Hepatocyte (in vitro differentiated cells): ENCODE measurements around the gene KRTAP4-4. TPM values are rescaled to one million over a fixed set of nuclear protein-coding genes. Genes with fewer than 3 reads are reported as not detected.
"Not testable (repeated sequence)": the region's sequence is repeated elsewhere in the genome, so short reads cannot be mapped to it uniquely, and the experiment has no call there.

ENCODE experiments used
- DNase-seq: peaks from one replicate; pipeline ENCODE4 v3.0.0-alpha.2; 2016; ENCODE audit warnings: low spot score
- H2AFZ ChIP-seq: fragments of 200-600 bp; sonication (generic); 2 replicates; pipeline ENCODE4 v1.6.0; 2016; ENCODE audit warnings: antibody characterized with exemption, mild to moderate bottlenecking
- H3K27ac ChIP-seq: fragments of 200-600 bp; sonication (generic); 2 replicates; pipeline ENCODE4 v1.5.1; 2016; ENCODE audit warnings: mild to moderate bottlenecking
- H3K27me3 ChIP-seq: fragments of 200-600 bp; sonication (generic); 2 replicates; pipeline ENCODE4 v1.6.1; 2016
- H3K36me3 ChIP-seq: fragments of 200-600 bp; sonication (generic); replicated peaks from 2 replicates; pipeline ENCODE4 v1.5.1; 2016; ENCODE audit warnings: low read depth; ENCODE audit not compliant: insufficient read depth
- H3K4me1 ChIP-seq: fragments of 200-600 bp; sonication (generic); 2 replicates; pipeline ENCODE4 v1.5.1; 2016; ENCODE audit warnings: mild to moderate bottlenecking, moderate library complexity; ENCODE audit not compliant: insufficient read depth
- H3K4me2 ChIP-seq: fragments of 200-600 bp; sonication (generic); 2 replicates; pipeline ENCODE4 v1.6.0; 2016
- H3K4me3 ChIP-seq: fragments of 200-600 bp; sonication (generic); 2 replicates; pipeline ENCODE4 v1.5.1; 2016; ENCODE audit warnings: mild to moderate bottlenecking
- H3K79me2 ChIP-seq: fragments of 200-600 bp; sonication (generic); 2 replicates; pipeline ENCODE4 v1.6.0; 2017; ENCODE audit warnings: mild to moderate bottlenecking
- H3K9me2 ChIP-seq: fragments of 200-600 bp; sonication (generic); replicated peaks from 2 replicates; pipeline ENCODE4 v1.6.0; 2017; ENCODE audit warnings: mild to moderate bottlenecking; ENCODE audit not compliant: insufficient read depth
- H3K9me3 ChIP-seq: fragments of 200-600 bp; sonication (generic); 2 replicates; pipeline ENCODE4 v1.5.1; 2016; ENCODE audit warnings: low read depth, mild to moderate bottlenecking
- H4K20me1 ChIP-seq: fragments of 200-600 bp; sonication (generic); 2 replicates; pipeline ENCODE4 v1.6.0; 2016; ENCODE audit warnings: mild to moderate bottlenecking; ENCODE audit not compliant: insufficient read depth, poor library complexity, severe bottlenecking
- EZH2 ChIP-seq: fragments of 200-600 bp; sonication (generic); IDR thresholded peaks from 2 replicates; pipeline ENCODE4 v1.6.1; 2016; ENCODE audit warnings: antibody characterized with exemption, mild to moderate bottlenecking, borderline replicate concordance
- EZH2phosphoT487 ChIP-seq: fragments of 200-600 bp; sonication (generic); IDR thresholded peaks from one replicate; pipeline ENCODE4 v1.6.1; 2018; ENCODE audit warnings: antibody characterized with exemption, mild to moderate bottlenecking, low read depth, moderate library complexity; ENCODE audit not compliant: unreplicated experiment, severe bottlenecking
- WGBS: methylation state at CpG from one replicate; pipeline ENCODE4 v1.1.6; 2016; ENCODE audit warnings: low lambda C conversion rate; ENCODE audit errors: missing lambda C conversion rate; 5-methylcytosine and 5-hydroxymethylcytosine counted together
- polyA plus RNA-seq: library from polyadenylated mRNA; unstranded; fragments of >200 nt; fragmentation: Nextera tagmentation; extraction: Ambion mirVana; gene quantifications from 2 replicates; pipeline ENCODE4 v1.2.1, GENCODE V29; 2016
- total RNA-seq: library from RNA; depleted of rRNA; stranded (reverse); fragments of >200 nt; gene quantifications from 2 replicates; pipeline ENCODE4 v1.2.3, GENCODE V29; 2014
- TF ChIP-seq, protein P1 (sequence below): fragments of 200-600 bp; sonication (generic); IDR thresholded peaks from 2 replicates; pipeline ENCODE4 v1.5.1; 2016; ENCODE audit warnings: antibody characterized with exemption, mild to moderate bottlenecking; ENCODE audit not compliant: poor library complexity

KRTAP4-4 gene
- total and polyA plus RNA-seq, 2 experiments from 2014 or later = not detected

DNA sequence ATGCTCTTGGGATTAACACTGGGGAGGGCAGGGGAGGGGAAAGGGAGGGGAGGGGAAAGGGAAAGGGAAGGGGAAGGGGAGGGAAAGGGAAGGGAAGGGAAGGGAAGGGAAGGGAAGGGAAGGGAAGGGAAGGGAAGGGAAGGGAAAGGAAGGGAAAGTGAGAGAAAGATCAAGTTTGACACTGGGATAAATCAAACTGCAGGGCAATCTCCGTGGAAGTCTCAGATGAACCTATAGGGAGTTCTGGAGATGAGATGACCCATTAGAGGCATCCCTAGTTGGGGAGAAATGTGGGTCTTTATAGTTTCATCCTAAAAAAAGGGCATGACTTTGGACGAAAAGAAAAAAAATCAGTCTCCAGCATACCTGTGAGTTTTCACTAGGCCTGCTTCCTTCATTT lies 38.8 kb downstream of the KRTAP4-4 start:
- no peaks in the 10 kb centered on the region for H3K27me3 ChIP-seq
- H3K4me2 ChIP-seq = no peak overlapping the region
- H3K79me2 ChIP-seq = no peaks in the 10 kb centered on the region
- 96% methylated on average over 2 of the region's 2 CpGs for WGBS
- no peaks in the 10 kb centered on the region for H3K4me1 ChIP-seq
- TF ChIP-seq EZH2 (no peak), EZH2phosphoT487 (no peak)
- TF ChIP-seq, protein P1, sequence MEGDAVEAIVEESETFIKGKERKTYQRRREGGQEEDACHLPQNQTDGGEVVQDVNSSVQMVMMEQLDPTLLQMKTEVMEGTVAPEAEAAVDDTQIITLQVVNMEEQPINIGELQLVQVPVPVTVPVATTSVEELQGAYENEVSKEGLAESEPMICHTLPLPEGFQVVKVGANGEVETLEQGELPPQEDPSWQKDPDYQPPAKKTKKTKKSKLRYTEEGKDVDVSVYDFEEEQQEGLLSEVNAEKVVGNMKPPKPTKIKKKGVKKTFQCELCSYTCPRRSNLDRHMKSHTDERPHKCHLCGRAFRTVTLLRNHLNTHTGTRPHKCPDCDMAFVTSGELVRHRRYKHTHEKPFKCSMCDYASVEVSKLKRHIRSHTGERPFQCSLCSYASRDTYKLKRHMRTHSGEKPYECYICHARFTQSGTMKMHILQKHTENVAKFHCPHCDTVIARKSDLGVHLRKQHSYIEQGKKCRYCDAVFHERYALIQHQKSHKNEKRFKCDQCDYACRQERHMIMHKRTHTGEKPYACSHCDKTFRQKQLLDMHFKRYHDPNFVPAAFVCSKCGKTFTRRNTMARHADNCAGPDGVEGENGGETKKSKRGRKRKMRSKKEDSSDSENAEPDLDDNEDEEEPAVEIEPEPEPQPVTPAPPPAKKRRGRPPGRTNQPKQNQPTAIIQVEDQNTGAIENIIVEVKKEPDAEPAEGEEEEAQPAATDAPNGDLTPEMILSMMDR = no peak
- H3K4me3 ChIP-seq = no peak overlapping the region
- H2AFZ ChIP-seq = no peak overlapping the region
- H3K36me3 ChIP-seq = no peaks in the 10 kb centered on the region
- H3K9me2 ChIP-seq = no peaks in the 10 kb centered on the region
- H3K9me3 ChIP-seq = no peaks in the 10 kb centered on the region
- H4K20me1 ChIP-seq = no peaks in the 10 kb centered on the region
- no peak for DNase-seq
- H3K27ac ChIP-seq = no peak overlapping the region

DNA sequence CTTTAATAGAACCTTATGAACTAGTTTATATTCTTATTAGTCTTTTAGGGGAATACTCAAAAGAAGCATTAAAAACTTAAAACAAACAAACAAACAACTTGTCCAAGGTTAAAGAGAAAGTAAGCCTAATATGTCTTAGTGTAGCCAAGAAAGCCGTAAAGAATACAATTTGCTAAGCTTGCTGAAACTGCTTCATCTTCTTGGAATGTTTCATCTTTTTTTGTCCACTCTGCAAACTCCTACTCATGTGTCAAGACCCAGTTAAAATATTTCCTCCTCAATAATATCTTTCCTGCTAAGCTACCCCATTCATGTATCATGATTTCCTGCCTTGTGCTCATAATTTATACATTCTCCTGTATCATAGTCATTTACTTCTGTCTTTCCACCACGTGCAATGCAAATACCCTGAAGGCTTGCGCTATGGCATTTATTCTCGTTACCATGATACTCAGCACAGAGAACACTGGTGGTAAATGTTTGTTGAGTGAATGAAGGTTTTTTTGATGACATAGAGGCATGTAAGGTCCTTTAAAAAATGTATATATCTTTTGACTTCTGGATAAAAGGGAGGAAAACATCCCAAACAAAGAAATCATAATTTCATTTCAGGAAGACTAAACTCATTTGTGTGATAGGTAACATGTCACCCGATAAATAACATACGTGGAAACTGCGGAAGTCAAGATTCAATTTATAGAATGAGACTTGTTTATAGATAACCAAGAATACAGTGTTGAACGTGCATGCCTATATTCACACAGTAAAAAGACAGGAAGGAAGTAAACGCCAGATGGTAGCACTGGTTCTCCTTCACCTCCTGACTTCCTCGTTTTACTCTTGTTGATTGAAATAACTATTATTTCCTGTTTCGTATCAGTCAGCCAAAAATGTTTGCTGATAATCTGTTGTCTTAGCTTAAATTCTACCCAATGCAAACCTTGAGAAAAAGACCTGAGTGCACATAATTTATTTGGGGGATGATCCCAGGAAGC lies 40.6 kb downstream of the KRTAP4-4 start:
- not testable (repeated sequence) for H4K20me1 ChIP-seq, H3K36me3 ChIP-seq, H3K9me3 ChIP-seq, H2AFZ ChIP-seq, H3K4me1 ChIP-seq, H3K27me3 ChIP-seq, H3K79me2 ChIP-seq, DNase-seq, H3K9me2 ChIP-seq, H3K4me2 ChIP-seq, H3K27ac ChIP-seq, H3K4me3 ChIP-seq
- 79% methylated on average over 11 of the region's 11 CpGs for WGBS

DNA sequence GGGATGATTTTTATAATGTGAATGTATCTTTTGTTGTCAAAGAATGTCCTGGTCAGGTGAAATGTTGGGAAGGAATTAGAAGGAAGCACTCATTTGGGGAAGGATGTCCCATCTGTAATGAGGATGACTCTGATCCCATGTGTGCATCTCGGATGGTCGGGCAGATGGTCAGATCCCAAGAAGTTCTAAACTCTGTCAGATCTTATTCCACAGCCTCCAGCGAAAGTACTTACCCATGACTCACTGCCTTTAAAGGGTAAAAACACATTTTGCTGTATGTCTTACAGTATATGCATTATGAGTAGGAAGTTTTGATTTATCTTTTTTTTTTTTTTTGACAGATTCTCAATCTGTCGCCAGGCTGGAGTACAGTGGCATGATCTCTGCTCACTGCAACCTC lies 41.8 kb downstream of the KRTAP4-4 start:
- H3K36me3 ChIP-seq = no peaks in the 10 kb centered on the region
- no peaks in the 10 kb centered on the region for H3K27me3 ChIP-seq
- no peaks in the 10 kb centered on the region for H3K9me2 ChIP-seq
- no peak overlapping the region for H3K4me2 ChIP-seq
- no peaks in the 10 kb centered on the region for H3K4me1 ChIP-seq
- 97% methylated on average over 4 of the region's 4 CpGs for WGBS
- H3K9me3 ChIP-seq = no peaks in the 10 kb centered on the region
- H3K4me3 ChIP-seq = no peak overlapping the region
- TF ChIP-seq, protein P1 = no peak
- TF ChIP-seq EZH2 (no peak), EZH2phosphoT487 (no peak)
- H4K20me1 ChIP-seq = no peaks in the 10 kb centered on the region
- H2AFZ ChIP-seq = no peak overlapping the region
- no peaks in the 10 kb centered on the region for H3K79me2 ChIP-seq
- no peak for DNase-seq
- no peak overlapping the region for H3K27ac ChIP-seq

DNA sequence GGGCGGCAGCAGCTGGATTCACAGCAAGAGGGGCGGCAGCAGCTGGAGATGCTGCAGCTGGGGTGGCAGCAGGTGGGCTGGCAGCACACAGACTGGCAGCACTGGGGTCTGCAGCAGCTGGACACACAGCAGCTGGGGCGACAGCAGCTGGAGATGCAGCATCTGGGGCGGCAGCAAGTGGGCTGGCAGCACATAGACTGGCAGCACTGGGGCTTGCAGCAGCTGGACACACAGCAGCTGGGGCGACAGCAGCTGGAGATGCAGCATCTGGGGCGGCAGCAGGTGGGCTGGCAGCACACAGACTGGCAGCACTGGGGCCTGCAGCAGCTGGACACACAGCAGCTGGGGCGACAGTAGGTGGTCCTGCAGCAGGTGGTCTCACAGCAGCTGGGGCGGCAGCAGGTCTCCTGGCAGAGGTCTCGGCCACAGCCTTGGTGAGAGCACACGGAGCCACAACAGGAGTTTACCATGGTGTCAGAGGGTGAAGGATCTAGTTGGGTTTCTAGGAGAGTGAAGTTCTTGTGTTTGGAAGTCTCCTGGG lies 42.6 kb downstream of the KRTAP4-4 start, which contains the start of gene KRTAP4-11:
Gene KRTAP4-11 (minus strand): TSS at position 528 of the 541 bp plus-strand sequence. CDS start 58 bp downstream, at position 470.
- H3K9me2 ChIP-seq, H3K4me1 ChIP-seq, H3K9me3 ChIP-seq, H4K20me1 ChIP-seq, H3K4me2 ChIP-seq, H2AFZ ChIP-seq, H3K79me2 ChIP-seq, H3K4me3 ChIP-seq, H3K27me3 ChIP-seq, H3K27ac ChIP-seq, H3K36me3 ChIP-seq, DNase-seq: not testable (repeated sequence)
- WGBS = 90% methylated on average over 10 of the region's 10 CpGs
